SK-N-SH (cell line): ENCODE data around the gene RELB. TPM values are rescaled to one million over a fixed set of nuclear protein-coding genes. Genes with fewer than 3 reads are reported as not detected.

Experiments used
- CTCF ChIA-PET: fragments of 300-600, 350-600 bp; formaldehyde crosslinking; extraction: SDS; loops from one replicate; lab custom pipeline; 2021; lab: Yijun Ruan, JAX
- POLR2A ChIA-PET: fragments of 350-600 bp; sonication (Branson Sonifier 250); formaldehyde crosslinking; extraction: SDS; loops from one replicate; lab custom pipeline; 2020; ENCODE audit warnings: antibody characterized with exemption, inconsistent platforms; lab: Yijun Ruan, JAX
- DNase-seq: peaks from one replicate; pipeline ENCODE4 v3.0.0; 2012
- H2AFZ ChIP-seq: fragments of 200-600 bp; sonication (generic); 2 replicates; pipeline ENCODE4 v1.8.1; 2016; ENCODE audit warnings: antibody characterized with exemption, mild to moderate bottlenecking, low read depth
- H3F3A ChIP-seq: fragments of 200-600 bp; sonication (generic); replicated peaks from 2 replicates; pipeline ENCODE3; 2016; ENCODE audit warnings: antibody characterized with exemption, mild to moderate bottlenecking; ENCODE audit not compliant: insufficient read depth
- H3K27ac ChIP-seq, 2 experiments: fragments of 200-500 bp in 1 of 2; fragments of 200-600 bp in 1 of 2; sonication (Bioruptor generic) in 1 of 2; sonication (generic), shearing (Covaris generic) in 1 of 2; 2 replicates each; pipeline versions ENCODE4 v1.5.1 to v1.6.1; 2014 to 2016; ENCODE audit warnings: low read depth in 2 of 2, inconsistent platforms in 1 of 2, low read length in 1 of 2, mild to moderate bottlenecking in 1 of 2, mixed read lengths in 1 of 2
- H3K27me3 ChIP-seq: fragments of 200-600 bp; sonication (generic), shearing (Covaris generic); 2 replicates; pipeline ENCODE4 v1.6.1; 2016; ENCODE audit warnings: mixed run types; ENCODE audit not compliant: insufficient read depth
- H3K36me3 ChIP-seq, 2 experiments: fragments of 200-500 bp in 1 of 2; fragments of 200-600 bp in 1 of 2; sonication (Bioruptor generic) in 1 of 2; sonication (generic) in 1 of 2; replicated peaks in 1 of 2; 2 replicates each; pipeline versions ENCODE3 to v1.5.1; 2014 to 2016; ENCODE audit warnings: low read length in 1 of 2, mild to moderate bottlenecking in 1 of 2; ENCODE audit not compliant: insufficient read depth in 2 of 2, control insufficient read depth in 1 of 2
- H3K4me1 ChIP-seq, 2 experiments: fragments of 200-500 bp in 1 of 2; fragments of 200-600 bp in 1 of 2; sonication (Bioruptor generic) in 1 of 2; sonication (generic), shearing (Covaris generic) in 1 of 2; 2 replicates each; pipeline versions ENCODE4 v1.5.1 to v1.6.1; 2014 to 2016; ENCODE audit warnings: low read depth in 1 of 2, low read length in 1 of 2, mixed run types in 1 of 2; ENCODE audit not compliant: insufficient read depth in 2 of 2, control insufficient read depth in 1 of 2
- H3K4me2 ChIP-seq: fragments of 200-600 bp; sonication (generic), shearing (Covaris generic); 2 replicates; pipeline ENCODE4 v1.6.1; 2017; ENCODE audit warnings: mixed run types
- H3K4me3 ChIP-seq, 2 experiments: fragments of 200-500 bp in 1 of 2; fragments of 200-600 bp in 1 of 2; sonication (Bioruptor generic) in 1 of 2; sonication (generic), shearing (Covaris generic) in 1 of 2; 2 replicates each; pipeline versions ENCODE4 v1.5.1 to v1.8.1; 2014 to 2016; ENCODE audit warnings: low read depth in 2 of 2, inconsistent platforms in 1 of 2, low read length in 1 of 2, mild to moderate bottlenecking in 1 of 2, mixed read lengths in 1 of 2, moderate library complexity in 1 of 2
- H3K79me2 ChIP-seq: fragments of 200-600 bp; sonication (generic); 2 replicates; pipeline ENCODE4 v1.8.1; 2017; ENCODE audit warnings: mild to moderate bottlenecking; ENCODE audit not compliant: insufficient read depth
- H3K9ac ChIP-seq: fragments of 200-600 bp; sonication (generic); 2 replicates; pipeline ENCODE4 v1.6.1; 2017; ENCODE audit warnings: mixed run types
- H3K9me2 ChIP-seq: fragments of 200-600 bp; sonication (generic); 2 replicates; pipeline ENCODE4 v1.6.1; 2017; ENCODE audit warnings: mixed run types
- H3K9me3 ChIP-seq: fragments of 200-600 bp; sonication (generic); 2 replicates; pipeline ENCODE4 v1.6.1; 2017; ENCODE audit warnings: mixed run types, mild to moderate bottlenecking, moderate library complexity
- H4K20me1 ChIP-seq: fragments of 200-600 bp; sonication (generic); 2 replicates; pipeline ENCODE4 v1.6.1; 2017; ENCODE audit warnings: mild to moderate bottlenecking, mixed run types; ENCODE audit not compliant: insufficient read depth
- EP300 ChIP-seq, 2 experiments: IDR thresholded peaks; 2 replicates each; pipeline versions ENCODE4 v1.4.0 to v1.6.1; 2012; ENCODE audit warnings: borderline replicate concordance in 1 of 2, low read depth in 1 of 2, low read length in 1 of 2
- FOSL2 ChIP-seq: IDR thresholded peaks from 2 replicates; pipeline ENCODE4 v1.4.0; 2012; ENCODE audit warnings: low read depth, mild to moderate bottlenecking, moderate library complexity, borderline replicate concordance
- IRF3 ChIP-seq: fragments of 150-350 bp; IDR thresholded peaks from 2 replicates; pipeline ENCODE4 v1.6.1; 2016; ENCODE audit warnings: mild to moderate bottlenecking, low read depth, low read length
- PBX3 ChIP-seq: IDR thresholded peaks from 2 replicates; pipeline ENCODE4; 2012
- POLR2AphosphoS5 ChIP-seq: IDR thresholded peaks from 2 replicates; pipeline ENCODE4 v1.6.1; 2012; ENCODE audit warnings: low read depth, low read length
- RXRA ChIP-seq: IDR thresholded peaks from 2 replicates; pipeline ENCODE4 v1.4.0; 2012; ENCODE audit warnings: low read depth, mild to moderate bottlenecking, borderline replicate concordance
- SIN3A ChIP-seq: IDR thresholded peaks from 2 replicates; pipeline ENCODE4 v1.6.1; 2012; ENCODE audit warnings: low read depth, mild to moderate bottlenecking, low read length, moderate library complexity, borderline replicate concordance
- TAF1 ChIP-seq: IDR thresholded peaks from 2 replicates; pipeline ENCODE4 v1.6.1; 2012; ENCODE audit warnings: low read depth, mild to moderate bottlenecking, low read length, moderate library complexity, borderline replicate concordance
- TCF12 ChIP-seq: IDR thresholded peaks from 2 replicates; pipeline ENCODE4 v1.4.0; 2012
- TEAD4 ChIP-seq: IDR thresholded peaks from 2 replicates; pipeline ENCODE4 v1.4.0; 2012; ENCODE audit warnings: mild to moderate bottlenecking, borderline replicate concordance; ENCODE audit not compliant: insufficient read depth
- WGBS: methylation state at CpG from one replicate; pipeline ENCODE4 v1.1.6; 2017; ENCODE audit warnings: low lambda C conversion rate; 5-methylcytosine and 5-hydroxymethylcytosine counted together
- polyA plus RNA-seq, 3 experiments: library from polyadenylated mRNA; depleted of rRNA; stranded (reverse); fragments of >200 nt; gene quantifications; 2 replicates each; pipeline ENCODE4 v1.2.3, GENCODE V29; 2012
- small RNA-seq, 7 experiments: library from RNA; depleted of rRNA; stranded (forward); fragments of <200 nt; gene quantifications; one replicate each; pipeline ENCODE3, GENCODE V24; 2012

RELB gene
- polyA plus RNA-seq, 1 of the 3 experiments (the other 2 are of a cell fraction) = 12.6 TPM

- TF ChIP-seq SIN3A = no peak
- TF ChIP-seq RXRA = no peak
- no peak for TF ChIP-seq FOSL2
- TF ChIP-seq TEAD4 = no peak
- no peak for TF ChIP-seq EP300 (IDR thresholded peaks at IDR 0.05; ENCODE audit: borderline replicate concordance in 1 of 2, low read depth in 1 of 2, low read length in 1 of 2)
Measured at GRCh38 chr19:45082170-45082569, 80.9 kb downstream of the RELB start (continued).

GRCh38 chr19:45086480-45086879, 85.2 kb downstream of the RELB start:
- CTCF ChIA-PET = no interaction called here
- WGBS = 96% methylated on average over 4 of the region's 4 CpGs
- Histone ChIP-seq H3K4me2 (no peak overlapping the region), H3K9me3 (no peaks in the 10 kb centered on the region), H3K9ac (no peak overlapping the region), H4K20me1 (no peaks in the 10 kb centered on the region), H3K4me3 (no peak overlapping the region), H3K36me3 (peaks cover 6 to 13% of the 10 kb centered on the region in 2 experiments), H3K9me2 (no peaks in the 10 kb centered on the region), H3K27me3 (no peaks in the 10 kb centered on the region), H3F3A (peaks cover 15% of the 10 kb centered on the region), H2AFZ (no peak overlapping the region), H3K79me2 (peaks cover 60% of the 10 kb centered on the region), H3K4me1 (peaks cover 9 to 11% of the 10 kb centered on the region in 2 experiments; a peak in 2 of 4 replicates), H3K27ac (no peak overlapping the region)
- no peak for DNase-seq
- POLR2A ChIA-PET = no interaction called here
- no peak for TF ChIP-seq TAF1
- no peak for TF ChIP-seq SIN3A
- no peak for TF ChIP-seq FOSL2
- no peak for TF ChIP-seq IRF3
- no peak for TF ChIP-seq PBX3
- no peak for TF ChIP-seq TCF12

- Histone ChIP-seq H3K4me1 (peaks cover 9 to 11% of the 10 kb centered on the region in 2 experiments; a peak in 2 of 4 replicates), H3K4me3 (no peak overlapping the region), H3K27ac (no peak overlapping the region), H2AFZ (no peak overlapping the region), H3K79me2 (peaks cover 49% of the 10 kb centered on the region), H3K36me3 (peaks cover 6 to 13% of the 10 kb centered on the region in 2 experiments), H4K20me1 (no peaks in the 10 kb centered on the region), H3K9me3 (no peaks in the 10 kb centered on the region), H3K9ac (no peak overlapping the region), H3F3A (peaks cover 18% of the 10 kb centered on the region), H3K27me3 (no peaks in the 10 kb centered on the region), H3K9me2 (no peaks in the 10 kb centered on the region), H3K4me2 (no peak overlapping the region)
- CTCF ChIA-PET = no interaction called here
- no peak for TF ChIP-seq POLR2AphosphoS5
- WGBS = 94% methylated on average over 11 of the region's 11 CpGs
- POLR2A ChIA-PET = no interaction called here
- no peak for DNase-seq
Measured at GRCh38 chr19:45087531-45087930, 86.3 kb downstream of the RELB start.

Small RNA genes lying within 50 kb of the gene (small RNA-seq; reads per million reads assigned to genes)
- gene RNU6-611P = 0 to 3.1 (median 0) reads per million in 7 experiments

Other genes with a start within 250 kb of the RELB start
- gene CBLC, start 223.6 kb upstream of the RELB start, polyA plus RNA-seq (2012; rRNA removed) = not detected in 2 replicates
- gene BCAM, start 192.4 kb upstream of the RELB start, polyA plus RNA-seq (2012; rRNA removed) = 9.7 and 34.0 TPM in 2 replicates
- 96.6 and 121 TPM in 2 replicates for gene NECTIN2, start 155.2 kb upstream of the RELB start, polyA plus RNA-seq (2012; rRNA removed)
- gene TOMM40, start 110.2 kb upstream of the RELB start, polyA plus RNA-seq (2012; rRNA removed) = 66.9 and 78.9 TPM in 2 replicates
- gene APOE, start 95.7 kb upstream of the RELB start, polyA plus RNA-seq (2012; rRNA removed) = 56.0 and 65.7 TPM in 2 replicates
- gene APOC1, start 86.9 kb upstream of the RELB start, polyA plus RNA-seq (2012; rRNA removed) = 0.73 and 2.7 TPM in 2 replicates
- gene APOC4, start 59.2 kb upstream of the RELB start, polyA plus RNA-seq (2012; rRNA removed) = not detected in 2 replicates
- not detected in 2 replicates for gene APOC2, start 55.4 kb upstream of the RELB start, polyA plus RNA-seq (2012; rRNA removed)
- 58.4 and 86.5 TPM in 2 replicates for gene CLPTM1, start 46.1 kb upstream of the RELB start, polyA plus RNA-seq (2012; rRNA removed)
- 53.8 and 54.8 TPM in 2 replicates for gene CLASRP, start 37.6 kb downstream of the RELB start, polyA plus RNA-seq (2012; rRNA removed)
- gene ZNF296, start 75.0 kb downstream of the RELB start, polyA plus RNA-seq (2012; rRNA removed) = 0.16 and 0.21 TPM in 2 replicates
- 24.2 and 28.7 TPM in 2 replicates for gene GEMIN7, start 77.8 kb downstream of the RELB start, polyA plus RNA-seq (2012; rRNA removed)
- gene PPP1R37, start 91.7 kb downstream of the RELB start, polyA plus RNA-seq (2012; rRNA removed) = 19.3 and 24.4 TPM in 2 replicates
- 0.06 and 0.12 TPM in 2 replicates for gene NKPD1, start 159.5 kb downstream of the RELB start, polyA plus RNA-seq (2012; rRNA removed)
- 53.0 and 59.0 TPM in 2 replicates for gene TRAPPC6A, start 176.8 kb downstream of the RELB start, polyA plus RNA-seq (2012; rRNA removed)
- 3.0 and 3.7 TPM in 2 replicates for gene BLOC1S3, start 177.3 kb downstream of the RELB start, polyA plus RNA-seq (2012; rRNA removed)
- gene EXOC3L2, start 243.9 kb downstream of the RELB start, polyA plus RNA-seq (2012; rRNA removed) = 0.02 TPM in 1 of 2 replicates, not detected in the other
- 9.8 and 16.3 TPM in 2 replicates for gene MARK4, start 249.8 kb downstream of the RELB start, polyA plus RNA-seq (2012; rRNA removed)